ENCODE data around the gene CNTNAP5. TPM values are rescaled to one million over a fixed set of nuclear protein-coding genes. Genes with fewer than 3 reads are reported as not detected.

Gene CNTNAP5
- total and polyA plus RNA-seq, 9 of the 15 experiments (the other 6 are each of a cell fraction or from before 2014, with no cell fraction given), result not detected

DNA sequence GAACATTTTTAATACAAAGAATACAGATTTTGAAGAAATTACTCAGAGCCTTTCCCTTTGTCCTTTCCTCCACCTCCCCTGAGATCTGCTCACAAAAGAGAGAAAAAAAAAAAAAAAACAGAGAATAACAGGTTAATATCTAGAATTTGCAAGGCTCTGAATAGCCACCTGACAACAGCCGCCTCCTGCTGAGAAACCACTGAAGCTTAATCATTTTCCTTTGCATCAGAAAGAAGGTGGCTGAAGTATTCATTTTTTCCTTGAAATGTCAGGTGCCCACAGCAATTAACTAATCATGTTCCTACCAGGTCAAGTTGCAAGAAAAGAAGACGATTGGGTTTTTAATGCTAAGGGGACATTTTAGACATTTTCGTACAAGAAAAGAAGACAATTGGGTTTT is 21.2 kb downstream of the CNTNAP5 start (continued):
- TF ChIP-seq CUX1 (CRISPR knock-in tag; IDR thresholded peaks at IDR 0.05), result no peak

- Histone ChIP-seq H3K4me1 (replicated peaks in 1 of 2; ENCODE audit: control insufficient read depth in 2 of 2, insufficient read depth in 2 of 2, low read length in 2 of 2) (no peaks in the 10 kb centered on the region), H2AFZ (ENCODE audit: low read depth, low read length) (no peak overlapping the region), H3K79me2 (ENCODE audit: control insufficient read depth, insufficient read depth, low read length) (no peaks in the 10 kb centered on the region), H3K27me3 (ENCODE audit: control insufficient read depth in 2 of 2, insufficient read depth in 2 of 2, low read length in 2 of 2) (no peaks in the 10 kb centered on the region), H3K9me3 (replicated peaks; ENCODE audit: control insufficient read depth, insufficient read depth, low read depth, low read length) (no peaks in the 10 kb centered on the region), H3K9ac (ENCODE audit: insufficient read depth in 1 of 2, low read depth in 2 of 2, low read length in 2 of 2) (no peak overlapping the region), H3K9me1 (ENCODE audit: control insufficient read depth, insufficient read depth, low read length) (no peaks in the 10 kb centered on the region), H4K20me1 (replicated peaks; ENCODE audit: control insufficient read depth, insufficient read depth, low read length) (no peaks in the 10 kb centered on the region), H3K27ac (ENCODE audit: extremely low read depth, low read depth, low read length) (no peak overlapping the region), H3K4me3 (no peak overlapping the region), H3K4me2 (ENCODE audit: insufficient read depth, low read length) (no peak overlapping the region), H3K36me3 (ENCODE audit: control insufficient read depth, insufficient read depth, low read length) (no peaks in the 10 kb centered on the region)
- no peak for ATAC-seq
- no peak for DNase-seq (ENCODE audit: extremely low read depth in 1 of 4, low spot score in 3 of 4)
- WGBS (ENCODE audit: insufficient coverage, low coverage, missing lambda C conversion rate), result 3% methylated on average over 2 of the region's 2 CpGs
- CTCF ChIA-PET (ENCODE audit: low intra/inter-chr PET ratio), result no interaction called here
- no peak for FAIRE-seq
- intact Hi-C loops (cut with micrococcal nuclease), result no loop called here
- POLR2A ChIA-PET, result no interaction called here
- TF ChIP-seq TRIM24 (IDR thresholded peaks at IDR 0.05) (no peak), ZNF274 (IDR thresholded peaks at IDR 0.05; ENCODE audit: borderline replicate concordance, low read depth, low read length) (no peak), NRF1 (conservative IDR thresholded peaks at IDR 0.05 in 1 of 2, IDR thresholded peaks at IDR 0.05 in 1 of 2) (no peak), ZNF699 (CRISPR knock-in tag; IDR thresholded peaks at IDR 0.05; ENCODE audit: insufficient replicate concordance) (no peak), YBX1 (IDR thresholded peaks at IDR 0.05) (no peak), SMARCE1 (IDR thresholded peaks at IDR 0.05) (no peak), ZNF778 (CRISPR knock-in tag; IDR thresholded peaks at IDR 0.05) (no peak), PHF21A (IDR thresholded peaks at IDR 0.05; ENCODE audit: borderline replicate concordance, low read depth) (no peak), PYGO2 (tag; IDR thresholded peaks at IDR 0.05) (no peak), MAFG (tag; conservative IDR thresholded peaks at IDR 0.05) (no peak)
- in situ Hi-C loops (cut with MboI), result no loop called here
- no TSS peak for BruUV-seq (replicated peaks)
Observed at GRCh38 chr2:124048102-124048501, 23.0 kb downstream of the CNTNAP5 start.

Data from K562 (cell line).